Iris pigment epithelial cell (primary cell): ENCODE data around the gene TERT.

Source experiments
- DNase-seq: peaks from one replicate; pipeline ENCODE4 v3.0.0-alpha.2; 2011; ENCODE audit warnings: low read depth

TERT gene

DNA sequence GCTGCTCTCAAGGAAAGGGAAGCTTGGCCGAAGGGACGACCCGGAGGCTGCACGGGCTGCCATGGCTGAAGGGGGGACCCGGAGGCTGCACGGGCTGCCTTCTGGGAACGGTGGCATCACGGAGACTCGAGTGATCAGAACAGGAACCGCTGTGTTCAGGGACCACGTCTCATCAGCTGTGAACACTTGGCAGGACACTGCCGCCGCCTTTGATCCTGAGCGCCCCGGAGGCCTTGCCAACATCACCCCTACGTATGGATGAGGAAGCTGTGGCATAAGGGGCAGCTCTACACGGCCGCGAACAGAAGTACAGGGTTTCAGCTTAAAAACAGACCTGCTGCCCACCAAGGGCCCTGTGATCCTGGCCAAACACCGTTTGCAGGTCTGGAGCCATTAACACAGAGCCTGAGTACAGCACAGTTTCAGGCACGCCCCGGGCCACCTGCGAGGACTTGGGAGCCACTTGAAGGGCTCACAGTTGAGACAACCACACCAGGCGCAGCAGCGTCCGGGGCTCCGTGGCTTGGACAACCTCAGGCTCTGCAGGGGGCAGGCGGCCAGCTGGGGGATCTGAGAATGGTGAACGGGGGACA, 23.9 kb upstream of the TERT start:
- DNase-seq: no peak

DNA sequence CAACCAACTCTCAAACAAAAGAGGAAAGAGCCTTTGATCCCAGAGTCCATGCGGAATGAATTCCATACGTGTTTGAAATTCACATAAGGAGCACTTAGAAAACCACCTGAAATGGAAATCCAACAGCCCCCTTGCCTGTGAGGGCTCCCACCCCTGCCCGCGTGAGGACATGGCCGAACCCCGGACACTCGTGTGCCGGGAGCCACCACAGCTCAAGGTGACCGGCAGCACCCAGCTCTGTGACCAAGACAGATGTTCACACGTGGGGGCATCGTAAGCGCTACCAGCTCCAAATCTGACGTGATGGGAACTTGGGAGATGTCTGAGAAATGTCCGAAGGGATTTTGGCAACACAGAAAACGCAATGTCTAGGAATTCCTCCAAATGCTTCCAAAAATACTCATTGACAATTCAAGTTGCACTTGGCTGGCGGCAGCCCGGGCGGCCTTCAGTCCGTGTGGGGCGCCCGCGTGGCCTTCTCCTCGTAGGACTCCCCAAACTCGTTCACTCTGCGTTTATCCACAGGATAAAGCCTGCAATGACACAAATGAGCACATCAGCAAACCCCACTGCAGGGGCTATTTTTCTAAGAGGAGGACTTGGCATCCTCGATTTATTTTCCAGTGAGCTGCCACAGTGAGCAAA, 23.2 kb upstream of the TERT start:
- no peak for DNase-seq

DNA sequence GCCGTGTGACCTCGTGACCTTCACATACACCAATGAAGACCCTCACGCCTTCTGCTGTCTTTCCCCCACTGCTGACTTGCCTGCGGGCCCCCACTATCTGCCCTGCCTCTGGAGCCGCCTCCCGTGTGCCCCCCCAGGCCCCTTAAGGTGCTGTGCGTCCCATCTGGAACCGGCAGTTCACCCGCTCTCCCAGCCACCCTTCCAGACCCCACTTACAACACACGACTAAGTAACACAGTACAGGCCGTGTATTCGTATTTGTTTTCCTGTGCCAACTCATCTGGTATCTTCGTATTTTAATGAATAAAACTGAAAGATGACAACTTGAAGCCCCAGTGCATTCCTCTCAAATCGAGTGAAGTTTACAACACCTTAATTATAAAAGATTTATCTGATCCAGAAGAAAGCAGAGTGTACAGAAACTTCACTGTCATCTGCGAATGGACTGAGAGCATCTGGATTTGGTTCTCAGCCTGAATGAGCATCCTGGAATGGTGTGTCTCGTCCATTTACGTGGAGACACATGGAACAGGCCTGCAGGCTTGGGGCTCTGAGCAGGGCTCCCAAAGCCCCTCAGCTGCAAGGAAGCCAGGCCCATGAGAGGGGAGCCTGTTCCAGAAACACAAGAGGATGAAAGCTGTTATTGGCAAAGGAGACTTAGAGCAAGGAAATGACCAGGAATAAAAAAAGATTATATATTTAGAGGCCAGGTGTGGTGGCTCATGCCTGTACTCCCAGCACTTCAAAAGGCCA, 21.9 kb upstream of the TERT start:
- no peak for DNase-seq

GRCh38 chr5:1315709-1316587, 21.1 kb upstream of the TERT start:
- DNase-seq: no peak

DNA sequence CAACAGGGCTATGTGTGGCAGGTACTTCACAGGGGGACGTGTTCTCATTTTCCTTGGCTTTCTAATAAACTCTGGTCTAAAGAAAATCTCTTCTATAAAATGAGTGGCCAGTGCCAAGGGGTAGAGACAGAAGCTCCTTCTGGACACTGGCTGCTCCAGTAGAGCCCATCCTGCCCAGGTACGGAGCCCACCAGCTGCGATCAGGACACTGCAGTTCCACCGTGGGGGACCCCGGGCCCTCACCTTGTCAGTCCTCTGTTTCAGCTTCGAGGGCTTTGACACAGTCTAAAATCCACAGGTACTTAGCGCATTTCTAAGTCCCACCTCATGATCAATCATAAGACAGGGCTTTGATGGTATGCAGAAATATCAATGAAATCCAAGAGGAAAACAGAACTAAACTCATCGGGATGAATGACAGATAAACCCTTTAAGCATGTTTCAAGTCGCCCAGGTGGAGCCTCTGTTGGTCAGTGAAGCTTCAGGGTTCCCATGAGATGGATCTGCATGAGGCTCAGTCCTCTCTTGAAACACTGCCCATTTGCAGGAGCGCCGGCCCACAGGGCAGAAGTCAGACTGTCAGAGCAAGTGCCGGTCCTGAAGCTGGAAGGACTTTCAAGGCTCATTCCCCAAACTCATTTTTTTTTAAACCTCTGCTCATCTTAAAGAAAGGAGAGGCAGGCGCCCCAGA, 20.3 kb upstream of the TERT start:
- DNase-seq: no peak

- no peak for DNase-seq
Observed at GRCh38 chr5:1314564-1314982, 19.7 kb upstream of the TERT start.

GRCh38 chr5:1312993-1313833, 18.3 kb upstream of the TERT start:
- no peak for DNase-seq

DNA sequence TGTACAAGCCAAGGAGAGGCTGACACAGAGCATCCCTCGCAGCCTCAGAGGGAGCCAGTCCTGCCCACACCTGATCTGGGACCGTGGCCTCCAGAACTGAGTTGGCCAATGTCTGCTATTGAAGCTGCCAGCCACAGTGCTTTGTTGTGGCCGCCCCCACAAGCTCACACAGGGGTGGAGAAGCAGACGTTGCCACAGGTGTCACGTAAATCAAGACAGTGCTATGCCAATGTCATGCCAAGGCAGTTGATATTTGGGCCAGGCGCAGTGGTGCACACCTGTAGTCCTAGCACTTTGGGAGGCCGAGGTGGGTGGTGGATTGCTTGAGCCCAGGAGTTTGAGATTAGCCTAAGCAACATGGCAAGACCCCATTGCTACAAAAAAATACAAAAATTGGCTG, 17.3 kb upstream of the TERT start:
- DNase-seq: no peak

DNA sequence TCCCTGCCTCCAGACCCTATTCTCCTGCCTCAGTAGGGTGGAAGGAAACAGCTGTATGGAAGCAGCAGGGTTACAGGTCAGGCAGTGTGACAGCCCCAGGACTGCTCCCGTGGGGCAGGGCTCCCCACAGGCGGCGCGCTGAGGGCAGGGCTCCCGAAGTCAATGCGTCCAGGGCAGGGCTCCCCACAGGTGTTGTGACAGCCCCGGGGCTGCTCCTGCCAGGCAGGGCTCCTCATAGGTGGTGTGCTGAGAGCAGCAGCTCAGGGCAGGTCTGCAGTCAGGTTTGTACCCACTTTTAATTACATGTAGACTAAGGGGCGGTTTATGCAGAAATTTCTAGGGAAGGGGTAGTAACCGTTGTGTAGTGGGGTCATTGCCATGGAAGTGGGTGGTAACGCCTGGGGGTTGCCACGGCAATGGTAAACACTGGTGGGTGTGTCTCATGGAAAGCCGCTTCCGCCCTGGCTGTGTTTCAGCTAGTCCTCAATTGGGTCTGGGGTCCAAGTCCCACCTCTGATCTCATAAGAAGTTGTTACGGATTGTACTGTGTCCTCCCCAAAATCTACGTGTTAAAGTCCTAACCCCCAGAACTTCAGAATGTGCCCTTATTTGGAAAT, 16.7 kb upstream of the TERT start:
- DNase-seq: no peak

DNA sequence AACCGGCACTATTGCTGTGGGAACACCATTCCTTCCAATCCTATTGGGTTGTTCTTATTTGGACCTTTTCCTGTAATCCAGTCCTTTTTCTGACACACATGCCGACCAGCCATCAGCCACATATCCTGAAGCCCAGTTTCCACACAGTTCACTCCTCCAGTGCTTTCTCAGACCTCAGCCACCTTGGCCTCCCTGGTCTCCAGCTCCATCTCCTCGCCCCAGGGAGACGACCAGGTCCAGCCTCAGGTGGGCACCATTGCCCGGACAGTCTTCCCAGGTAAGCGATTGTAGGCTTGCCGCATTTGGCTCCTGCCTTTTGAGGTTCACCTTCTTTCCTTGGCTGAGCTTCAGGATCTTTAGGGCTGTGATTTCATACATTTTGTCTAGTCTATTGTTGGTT, 15.2 kb upstream of the TERT start:
- no peak for DNase-seq

DNA sequence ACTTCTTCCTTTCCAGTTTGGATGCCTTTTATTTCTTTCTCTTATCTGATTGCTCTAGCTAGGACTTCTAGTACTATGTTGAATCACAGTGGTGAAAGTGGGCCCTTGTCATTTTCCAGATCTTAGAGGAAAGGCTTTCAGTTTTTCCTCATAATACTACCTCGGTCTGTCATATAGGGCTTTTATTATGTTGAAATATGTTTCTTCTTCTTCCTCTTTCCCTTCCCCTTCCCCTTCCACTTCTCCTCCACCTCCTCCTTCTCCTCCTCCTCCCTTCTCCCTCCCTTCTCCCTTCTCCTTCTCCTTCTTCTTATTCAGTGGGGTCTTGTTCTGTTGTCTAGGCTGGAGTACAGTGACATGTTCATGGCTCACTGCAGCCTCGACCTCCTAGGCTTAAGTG, 9.2 kb upstream of the TERT start:
- DNase-seq: no peak

DNA sequence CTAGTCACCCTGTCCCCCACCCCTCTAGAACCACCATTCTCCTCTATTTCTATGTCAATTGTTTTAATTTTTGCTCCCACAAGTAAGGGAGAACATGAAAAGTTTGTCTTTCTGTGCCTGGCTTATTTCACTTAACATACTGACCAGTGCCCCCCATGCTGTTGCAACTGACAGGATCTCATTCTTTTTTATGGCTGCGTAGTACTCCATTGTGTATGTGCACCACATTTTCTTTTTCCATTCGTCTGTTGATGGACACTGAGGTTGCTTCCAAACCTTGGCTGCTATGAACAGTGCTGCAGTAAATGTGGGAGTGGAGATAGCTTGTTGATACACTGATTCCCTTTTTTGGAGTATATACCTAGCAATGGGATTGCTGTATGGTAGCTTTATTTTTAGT, 7.4 kb upstream of the TERT start:
- no peak for DNase-seq

GRCh38 chr5:1300581-1301083, 5.8 kb upstream of the TERT start:
- DNase-seq: no peak

GRCh38 chr5:1299961-1300360, 5.1 kb upstream of the TERT start:
- DNase-seq: no peak

DNA sequence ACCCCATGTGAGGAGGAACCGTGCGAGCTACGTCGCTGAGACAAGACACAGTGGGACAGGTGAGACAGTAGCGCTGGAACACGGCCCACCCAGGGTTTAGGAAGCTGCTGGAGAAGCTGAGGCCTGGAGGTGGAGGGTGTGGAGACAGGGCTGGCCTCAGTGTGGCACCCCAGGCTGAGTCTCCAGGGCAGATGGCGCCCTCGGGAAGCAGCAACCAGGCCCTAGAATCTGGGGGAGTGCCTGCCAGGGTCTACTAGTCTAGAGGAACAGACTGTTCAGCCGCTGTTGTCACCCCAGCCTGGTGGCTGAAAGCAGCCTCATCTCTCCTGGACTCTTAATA, 4.6 kb upstream of the TERT start:
- no peak for DNase-seq

- no peak for DNase-seq
Observed at GRCh38 chr5:1298723-1299510, 4.0 kb upstream of the TERT start.

GRCh38 chr5:1298067-1298551, 3.2 kb upstream of the TERT start:
- no peak for DNase-seq

- no peak for DNase-seq
Observed at GRCh38 chr5:1297243-1297642, 2.4 kb upstream of the TERT start.

GRCh38 chr5:1295650-1296037, 776 bp upstream of the TERT start:
- DNase-seq: no peak
